Left ventricle myocardium inferior (tissue), 1 donor: ENCODE measurements around the gene SGF29. TPM values are rescaled to one million over a fixed set of nuclear protein-coding genes. Genes with fewer than 3 reads are reported as not detected.
"Not testable (repeated sequence)": the region's sequence is repeated elsewhere in the genome, so short reads cannot be mapped to it uniquely, and the experiment has no call there.

Source experiments
- DNase-seq: peaks from one replicate; pipeline ENCODE4 v3.0.0-alpha.2; 2020
- H3K27ac ChIP-seq: fragments of 200-600 bp; replicated peaks from 2 replicates; pipeline ENCODE4 v1.8.0; 2021
- H3K27me3 ChIP-seq: fragments of 200-600 bp; 2 replicates; pipeline ENCODE4 v1.8.0; 2021; ENCODE audit warnings: low read depth
- H3K36me3 ChIP-seq: fragments of 200-600 bp; 2 replicates; pipeline ENCODE4 v1.8.0; 2021
- H3K4me1 ChIP-seq: fragments of 200-600 bp; 2 replicates; pipeline ENCODE4 v1.8.0; 2021
- H3K4me3 ChIP-seq: fragments of 200-600 bp; 2 replicates; pipeline ENCODE4 v1.8.0; 2021; ENCODE audit warnings: mild to moderate bottlenecking, moderate library complexity
- H3K9me3 ChIP-seq: fragments of 200-600 bp; replicated peaks from 2 replicates; pipeline ENCODE4 v1.8.0; 2021
- intact Hi-C: fragments of 100-400 bp; cut with micrococcal nuclease; formaldehyde crosslinking; loops from one replicate; pipeline ENCODE4 v1.11.0; 2022
- total RNA-seq: library from RNA; stranded (reverse); fragmentation: NEBNext Ultra II Directional; extraction: Animal tissue kit (Norgen Biotek cat#: 25700); gene quantifications from one replicate; pipeline ENCODE4 v1.2.1, GENCODE V29; 2021
- TF ChIP-seq, protein P1 (sequence below): fragments of 200-600 bp; IDR thresholded peaks from 2 replicates; pipeline ENCODE4 v1.8.0; 2021; ENCODE audit warnings: antibody characterized with exemption, mild to moderate bottlenecking, borderline replicate concordance
- donor health status: DM: no; HTN: yes; CAD: no; lungs with severe emphysema.

The SGF29 gene
- total RNA-seq, 1 donor from 2014 or later, result 16.5 TPM

DNA sequence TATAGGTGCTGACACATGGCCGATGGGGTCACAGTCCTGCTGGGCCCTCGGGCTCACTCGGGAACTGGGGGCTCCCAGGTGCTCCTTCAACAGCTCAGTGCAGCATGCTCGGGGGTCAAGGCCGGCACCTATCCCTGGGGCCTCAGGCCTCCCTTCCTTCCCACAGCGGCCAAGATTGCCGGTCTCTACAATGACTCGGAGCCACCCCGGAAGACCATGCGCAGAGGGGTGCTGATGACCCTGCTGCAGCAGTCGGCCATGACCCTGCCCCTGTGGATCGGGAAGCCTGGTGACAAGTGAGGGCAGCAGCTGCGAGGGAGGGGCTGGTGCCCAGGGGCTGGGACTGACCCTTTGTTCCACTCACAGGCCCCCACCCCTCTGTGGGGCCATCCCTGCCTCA, 36.2 kb downstream of the SGF29 start:
- Histone ChIP-seq H3K27me3 (no peaks in the 10 kb centered on the region), H3K4me1 (peaks cover 8% of the 10 kb centered on the region), H3K36me3 (peaks cover 65% of the 10 kb centered on the region), H3K4me3 (no peak overlapping the region), H3K9me3 (no peaks in the 10 kb centered on the region), H3K27ac (no peak overlapping the region)
- intact Hi-C loops, result no loop called here
- TF ChIP-seq, protein P1, sequence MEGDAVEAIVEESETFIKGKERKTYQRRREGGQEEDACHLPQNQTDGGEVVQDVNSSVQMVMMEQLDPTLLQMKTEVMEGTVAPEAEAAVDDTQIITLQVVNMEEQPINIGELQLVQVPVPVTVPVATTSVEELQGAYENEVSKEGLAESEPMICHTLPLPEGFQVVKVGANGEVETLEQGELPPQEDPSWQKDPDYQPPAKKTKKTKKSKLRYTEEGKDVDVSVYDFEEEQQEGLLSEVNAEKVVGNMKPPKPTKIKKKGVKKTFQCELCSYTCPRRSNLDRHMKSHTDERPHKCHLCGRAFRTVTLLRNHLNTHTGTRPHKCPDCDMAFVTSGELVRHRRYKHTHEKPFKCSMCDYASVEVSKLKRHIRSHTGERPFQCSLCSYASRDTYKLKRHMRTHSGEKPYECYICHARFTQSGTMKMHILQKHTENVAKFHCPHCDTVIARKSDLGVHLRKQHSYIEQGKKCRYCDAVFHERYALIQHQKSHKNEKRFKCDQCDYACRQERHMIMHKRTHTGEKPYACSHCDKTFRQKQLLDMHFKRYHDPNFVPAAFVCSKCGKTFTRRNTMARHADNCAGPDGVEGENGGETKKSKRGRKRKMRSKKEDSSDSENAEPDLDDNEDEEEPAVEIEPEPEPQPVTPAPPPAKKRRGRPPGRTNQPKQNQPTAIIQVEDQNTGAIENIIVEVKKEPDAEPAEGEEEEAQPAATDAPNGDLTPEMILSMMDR, result no peak
- DNase-seq, result no peak

DNA sequence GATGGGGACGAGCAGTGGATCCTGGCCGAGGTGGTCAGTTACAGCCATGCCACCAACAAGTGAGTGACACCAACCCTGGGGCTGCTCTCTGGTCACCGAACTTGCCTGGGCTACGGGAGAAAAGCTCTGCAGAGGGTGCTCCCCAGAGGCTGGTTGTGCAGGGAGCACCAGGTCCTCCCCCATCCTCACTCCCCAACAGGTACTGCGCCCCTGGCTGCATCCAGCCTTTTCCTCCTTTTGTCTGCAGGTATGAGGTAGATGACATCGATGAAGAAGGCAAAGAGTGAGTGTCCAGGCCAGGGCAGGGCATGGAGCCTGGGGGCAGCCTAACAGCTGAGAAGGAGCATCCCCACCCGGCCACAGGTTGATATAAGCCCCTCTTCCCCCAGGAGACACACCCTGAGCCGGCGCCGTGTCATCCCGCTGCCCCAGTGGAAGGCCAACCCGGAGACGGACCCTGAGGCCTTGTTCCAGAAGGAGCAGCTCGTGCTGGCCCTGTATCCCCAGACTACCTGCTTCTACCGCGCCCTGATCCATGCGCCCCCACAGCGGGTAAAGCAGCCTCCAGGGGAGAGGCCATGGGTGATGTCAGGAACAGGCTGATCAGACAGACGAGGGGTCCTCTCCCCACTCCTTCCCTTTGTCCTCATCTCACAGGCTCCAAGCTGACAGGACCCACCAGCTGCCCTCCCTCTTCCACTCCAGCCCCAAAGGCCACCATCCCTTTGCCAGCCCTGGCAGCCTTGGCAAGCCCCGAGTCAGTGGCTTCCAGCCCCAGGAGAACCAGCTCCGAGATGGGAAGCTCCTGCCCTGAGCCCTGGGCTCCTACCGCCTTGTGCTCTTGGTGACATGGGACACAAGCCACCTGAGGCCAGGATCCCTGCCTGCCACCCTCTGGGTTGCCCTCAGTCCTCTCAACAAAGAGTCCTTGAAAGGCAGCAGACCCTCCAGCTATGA, 36.9 kb downstream of the SGF29 start:
- peaks cover 2% of the 10 kb centered on the region for H3K4me1 ChIP-seq
- DNase-seq, result no peak
- peaks cover 58% of the 10 kb centered on the region for H3K36me3 ChIP-seq
- TF ChIP-seq, protein P1, result no peak
- no peaks in the 10 kb centered on the region for H3K9me3 ChIP-seq
- H3K27me3 ChIP-seq, result no peaks in the 10 kb centered on the region
- intact Hi-C loops, result no loop called here
- no peak overlapping the region for H3K27ac ChIP-seq
- H3K4me3 ChIP-seq, result no peak overlapping the region

DNA sequence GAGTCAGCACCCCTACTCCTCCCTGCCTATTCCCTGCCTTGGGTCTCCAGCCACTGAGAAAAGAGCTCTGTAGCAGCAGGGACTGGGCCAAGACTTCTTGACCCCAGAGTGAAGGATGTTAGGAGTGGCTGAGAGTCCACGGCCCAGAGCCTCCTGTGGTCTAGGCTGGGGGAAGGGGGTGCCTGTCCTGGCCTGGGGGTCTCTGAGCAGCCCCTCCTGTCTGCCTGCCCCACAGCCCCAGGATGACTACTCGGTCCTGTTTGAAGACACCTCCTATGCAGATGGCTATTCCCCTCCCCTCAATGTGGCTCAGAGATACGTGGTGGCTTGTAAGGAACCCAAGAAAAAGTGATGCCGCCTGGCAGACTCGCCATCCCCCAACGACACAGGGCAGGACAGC, 37.6 kb downstream of the SGF29 start:
- no peak overlapping the region for H3K4me3 ChIP-seq
- H3K27ac ChIP-seq, result no peak overlapping the region
- TF ChIP-seq, protein P1, result no peak
- DNase-seq, result no peak
- peaks cover 4% of the 10 kb centered on the region for H3K4me1 ChIP-seq
- H3K27me3 ChIP-seq, result no peaks in the 10 kb centered on the region
- peaks cover 54% of the 10 kb centered on the region for H3K36me3 ChIP-seq
- intact Hi-C loops, result no loop called here
- no peaks in the 10 kb centered on the region for H3K9me3 ChIP-seq

DNA sequence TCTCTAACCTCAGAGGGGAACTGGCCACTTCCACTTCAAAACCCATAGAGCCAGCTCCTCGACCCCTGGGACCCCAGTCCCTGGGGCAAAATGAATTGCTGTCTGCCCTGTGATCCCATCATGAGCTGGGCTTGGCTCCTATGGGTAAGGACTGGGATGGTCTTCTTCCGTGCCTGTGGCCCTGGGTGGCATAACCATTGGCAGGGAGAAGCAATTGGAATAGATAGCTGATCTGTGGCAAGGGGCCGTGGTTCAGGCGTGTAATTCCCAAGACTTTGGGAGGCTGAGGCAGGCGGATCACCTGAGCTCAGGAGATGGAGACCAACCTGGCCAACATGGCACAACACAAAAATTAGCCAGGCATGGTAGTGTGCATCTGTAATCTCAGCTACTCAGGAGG, 38.8 kb downstream of the SGF29 start:
- no peak overlapping the region for H3K4me3 ChIP-seq
- H3K9me3 ChIP-seq, result no peaks in the 10 kb centered on the region
- no peak overlapping the region for H3K27ac ChIP-seq
- peaks cover 15% of the 10 kb centered on the region for H3K4me1 ChIP-seq
- TF ChIP-seq, protein P1, result no peak
- no peaks in the 10 kb centered on the region for H3K27me3 ChIP-seq
- no peak for DNase-seq
- intact Hi-C loops, result no loop called here
- peaks cover 42% of the 10 kb centered on the region for H3K36me3 ChIP-seq

DNA sequence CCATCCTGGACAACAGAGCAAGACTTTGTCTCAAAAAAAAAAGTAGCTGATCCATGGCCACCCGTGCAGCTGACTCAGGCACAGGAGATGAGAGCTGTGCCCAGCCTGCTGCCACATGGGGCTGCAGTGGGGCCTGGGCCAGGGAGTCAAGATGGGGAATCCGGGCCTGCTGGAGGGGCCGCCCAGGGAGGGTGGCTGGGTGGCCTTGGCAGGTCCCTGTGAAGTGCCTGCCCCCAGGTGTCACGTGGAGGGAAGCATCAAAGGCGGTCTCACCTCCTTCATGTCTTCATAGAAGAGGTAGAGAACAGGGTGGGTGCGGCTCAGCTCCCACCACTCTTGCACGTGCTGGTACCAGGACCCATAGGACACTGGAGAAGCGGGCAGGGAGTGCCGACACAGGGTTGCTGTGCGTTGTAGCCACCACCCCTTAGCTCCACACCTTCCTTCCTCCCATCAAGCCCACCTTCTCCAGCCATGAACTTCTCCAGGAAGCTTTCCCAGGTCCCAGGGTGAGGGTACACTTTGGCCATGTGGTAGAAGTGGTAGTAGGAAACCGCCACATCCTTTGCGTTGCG, 39.3 kb downstream of the SGF29 start:
- no peak overlapping the region for H3K4me3 ChIP-seq
- peaks cover 37% of the 10 kb centered on the region for H3K36me3 ChIP-seq
- H3K4me1 ChIP-seq, result peaks cover 17% of the 10 kb centered on the region
- TF ChIP-seq, protein P1, result no peak
- H3K9me3 ChIP-seq, result no peaks in the 10 kb centered on the region
- no peaks in the 10 kb centered on the region for H3K27me3 ChIP-seq
- no peak overlapping the region for H3K27ac ChIP-seq
- intact Hi-C loops, result no loop called here
- no peak for DNase-seq

DNA sequence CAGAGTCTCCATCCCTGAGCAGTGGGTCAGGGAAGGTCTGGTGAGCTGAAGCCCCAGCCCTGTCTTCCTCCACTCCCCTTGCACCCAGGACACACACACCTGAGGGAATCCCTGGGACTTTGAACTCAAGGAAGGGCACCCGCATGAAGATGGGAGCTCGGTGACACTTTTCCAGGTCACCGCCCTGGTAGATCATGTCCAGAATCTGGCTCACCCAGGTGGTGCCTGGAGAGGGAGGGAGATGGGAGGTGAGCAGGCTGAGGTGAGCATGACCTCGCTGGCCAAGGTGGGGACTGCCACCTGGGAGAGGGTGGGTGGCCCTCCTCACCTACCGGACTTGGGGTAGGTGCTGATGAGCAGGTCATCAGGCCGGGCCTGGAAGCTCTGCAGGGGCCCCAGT, 41.7 kb downstream of the SGF29 start:
- intact Hi-C loops, H3K9me3 ChIP-seq, H3K27me3 ChIP-seq, H3K27ac ChIP-seq, H3K4me3 ChIP-seq, DNase-seq: not testable (repeated sequence)
- H3K36me3 ChIP-seq, result peaks cover 13% of the 10 kb centered on the region
- peaks cover 17% of the 10 kb centered on the region for H3K4me1 ChIP-seq
